ENCODE results near the gene TNFRSF8. TPM values are rescaled to one million over a fixed set of nuclear protein-coding genes. Genes with fewer than 3 reads are reported as not detected.
A peak's percentile ranks its signal among the peaks of the same experiment; 100 is the strongest.

Gene TNFRSF8
- total and polyA plus RNA-seq, 2 of the 4 experiments (the other 2 are of a cell fraction): under 0.01 to 0.31 TPM

- Histone ChIP-seq H4K20me1 (ENCODE audit: insufficient read depth, low read length) (no peaks in the 10 kb centered on the region), H3K36me3 (ENCODE audit: control insufficient read depth, insufficient read depth, low read length) (peaks cover 34% of the 10 kb centered on the region), H3K56ac (ENCODE audit: extremely low read depth, insufficient read depth, low read length) (no peak overlapping the region), H3K9me3 (ENCODE audit: control insufficient read depth, insufficient read depth, low read length) (no peaks in the 10 kb centered on the region), H3K18ac (ENCODE audit: low read depth, low read length) (no peak overlapping the region), H3K4me2 (ENCODE audit: low read depth, low read length) (no peak overlapping the region), H4K5ac (ENCODE audit: low read depth, low read length) (no peak overlapping the region), H2AFZ (replicated peaks; ENCODE audit: low read length, poor library complexity) (no peak overlapping the region), H3K27me3 (ENCODE audit: control insufficient read depth, insufficient read depth, low read length) (no peaks in the 10 kb centered on the region), H2AK9ac (replicated peaks; ENCODE audit: low read depth, low read length, poor library complexity) (no peak overlapping the region), H3K79me1 (ENCODE audit: low read depth in 1 of 2, low read length in 2 of 2) (no peaks in the 10 kb centered on the region), H3K23ac (ENCODE audit: low read depth, low read length) (no peak overlapping the region), H3K14ac (replicated peaks; ENCODE audit: low read depth, low read length) (no peak overlapping the region), H2BK120ac (ENCODE audit: low read depth, low read length) (no peak overlapping the region), H3K4ac (ENCODE audit: low read depth, low read length) (no peak overlapping the region), H2AK5ac (ENCODE audit: low read depth, low read length) (no peak overlapping the region), H2BK15ac (ENCODE audit: low read depth, low read length) (no peak overlapping the region), H3K9me1 (ENCODE audit: insufficient read depth, low read length) (no peaks in the 10 kb centered on the region; the same call in 1 of the 2 replicates), H2BK5ac (ENCODE audit: low read depth, low read length, poor library complexity, severe bottlenecking) (peak overlapping the region; percentile 1), H3K4me1 (ENCODE audit: control insufficient read depth, insufficient read depth, low read length) (peaks cover 2% of the 10 kb centered on the region; the same call in 1 of the 2 replicates), H2BK20ac (ENCODE audit: low read depth, low read length) (no peak overlapping the region), H3K4me3 (ENCODE audit: insufficient read depth, low read depth, low read length) (no peak overlapping the region), H4K91ac (ENCODE audit: insufficient read depth, low read depth, low read length) (no peak overlapping the region), H3K9ac (ENCODE audit: low read depth, low read length) (no peak overlapping the region), H4K8ac (ENCODE audit: low read depth in 2 of 2, low read length in 2 of 2) (no peak overlapping the region), H3K27ac (ENCODE audit: insufficient read depth, low read length) (no peak overlapping the region)
- dilution Hi-C loops (cut with HindIII; ENCODE audit: low sequenced_read_pairs, unreplicated experiment): no loop called here
- DNase-seq (peak; percentile 42), ATAC-seq (ENCODE audit: low read depth) (no peak)
- intact Hi-C loops (cut with micrococcal nuclease): no loop called here
- 77% methylated on average over 4 of the region's 16 CpGs; no CpG with 5 or more reads in 1 of the 2 experiments for WGBS, 2 experiments (ENCODE audit: extremely low coverage in 2 of 2, insufficient read length in 1 of 2)
- in situ Hi-C loops (cut with MboI; ENCODE audit: low sequenced_read_pairs): no loop called here
- no TSS peak for BruUV-seq (replicated peaks)
- ChIA-PET CTCF (no interaction called here), POLR2A (ENCODE audit: unreplicated experiment) (no interaction called here)
- TF ChIP-seq MXI1 (IDR thresholded peaks at IDR 0.05; ENCODE audit: borderline replicate concordance, low read depth, low read length): no peak
- TF ChIP-seq MAFK (IDR thresholded peaks at IDR 0.05; ENCODE audit: low read depth, low read length): no peak
- TF ChIP-seq RAD21 (IDR thresholded peaks at IDR 0.05; ENCODE audit: low read length): no peak
- TF ChIP-seq ELK1 (IDR thresholded peaks at IDR 0.05; ENCODE audit: borderline replicate concordance, low read depth, low read length): no peak
- no peak for TF ChIP-seq CHD1 (IDR thresholded peaks at IDR 0.05; ENCODE audit: low read depth, low read length)
- TF ChIP-seq RCOR1 (IDR thresholded peaks at IDR 0.05; ENCODE audit: insufficient replicate concordance, low read length): no peak
- no peak for TF ChIP-seq FOS (IDR thresholded peaks at IDR 0.05; ENCODE audit: low read depth, low read length)
- no peak for TF ChIP-seq SMC3 (IDR thresholded peaks at IDR 0.05; ENCODE audit: low read depth, low read length)
- no peak for TF ChIP-seq BHLHE40 (IDR thresholded peaks at IDR 0.05; ENCODE audit: low read depth, low read length)
- TF ChIP-seq RFX5 (IDR thresholded peaks at IDR 0.05; ENCODE audit: low read depth, low read length): no peak
- no peak for TF ChIP-seq MAZ (IDR thresholded peaks at IDR 0.05; ENCODE audit: borderline replicate concordance, low read depth, low read length)
- no peak for TF ChIP-seq CEBPB (IDR thresholded peaks at IDR 0.05; ENCODE audit: low read depth, low read length)
- no peak for TF ChIP-seq POLR2A (IDR thresholded peaks at IDR 0.05; ENCODE audit: low read depth, low read length)
- TF ChIP-seq NFE2L2 (IDR thresholded peaks at IDR 0.05; ENCODE audit: low read depth, low read length): no peak
- no peak for TF ChIP-seq USF2 (IDR thresholded peaks at IDR 0.05; ENCODE audit: low read depth, low read length)
Measured at GRCh38 chr1:12014141-12014991, 48.7 kb upstream of the TNFRSF8 start.

Data from IMR-90 (cell line).